Neural crest cell (in vitro differentiated cells): ENCODE data around the gene CSGALNACT2. TPM values are rescaled to one million over a fixed set of nuclear protein-coding genes. Genes with fewer than 3 reads are reported as not detected.
A peak's percentile ranks its signal among the peaks of the same experiment; 100 is the strongest.
"Not testable (repeated sequence)": the region's sequence is repeated elsewhere in the genome, so short reads cannot be mapped to it uniquely, and the experiment has no call there.

Experiments used
- DNase-seq: peaks from one replicate; pipeline ENCODE4 v3.0.0; 2021; ENCODE audit warnings: low read depth, mixed read lengths, low spot score
- H3K27ac Mint-ChIP-seq: one replicate; pipeline ENCODE4 v1.8.0; 2021; ENCODE audit warnings: mild to moderate bottlenecking, mixed read lengths; ENCODE audit not compliant: unreplicated experiment
- H3K27me3 Mint-ChIP-seq: 2 replicates; pipeline ENCODE4 v1.8.0; 2021; ENCODE audit warnings: low read depth, mild to moderate bottlenecking, mixed read lengths
- H3K36me3 Mint-ChIP-seq: 2 replicates; pipeline ENCODE4 v1.8.0; 2021; ENCODE audit warnings: low read depth, mild to moderate bottlenecking, mixed read lengths
- H3K4me1 Mint-ChIP-seq: 2 replicates; pipeline ENCODE4 v1.8.0; 2021; ENCODE audit warnings: mixed read lengths
- H3K4me3 Mint-ChIP-seq: one replicate; pipeline ENCODE4 v1.8.0; 2021; ENCODE audit warnings: mild to moderate bottlenecking, mixed read lengths
- H3K9me3 Mint-ChIP-seq: 2 replicates; pipeline ENCODE4 v1.8.0; 2021; ENCODE audit warnings: mixed read lengths
- CTCF ChIP-seq: fragments of 200-600 bp; sonication (generic); conservative IDR thresholded peaks from 2 replicates; pipeline ENCODE4 v1.5.0; 2021; ENCODE audit warnings: antibody characterized with exemption, mild to moderate bottlenecking
- total RNA-seq: library from RNA; stranded (reverse); gene quantifications from 2 replicates; pipeline ENCODE4 v1.2.1, GENCODE V29; 2021

Gene CSGALNACT2
- total RNA-seq, 1 donor from 2014 or later = 14.6 TPM

GRCh38 chr10:43136995-43137716 is 1.1 kb upstream of the CSGALNACT2 start:
- Mint-ChIP-seq H3K4me1 (peaks cover 36% of the 10 kb centered on the region), H3K27ac (peak overlapping the region; percentile 99), H3K9me3 (no peaks in the 10 kb centered on the region), H3K36me3 (no peaks in the 10 kb centered on the region), H3K27me3 (peaks cover 3% of the 10 kb centered on the region), H3K4me3 (peak overlapping the region; percentile 95)
- no peak for TF ChIP-seq CTCF
- no peak for DNase-seq

- Mint-ChIP-seq H3K9me3 (no peaks in the 10 kb centered on the region), H3K27me3 (peaks cover 3% of the 10 kb centered on the region), H3K4me1 (peaks cover 39% of the 10 kb centered on the region), H3K4me3 (peak overlapping the region; percentile 95), H3K36me3 (no peaks in the 10 kb centered on the region), H3K27ac (peak overlapping the region; percentile 99)
- peak; percentile 39 for DNase-seq
- no peak for TF ChIP-seq CTCF
These were observed 576 bp upstream of the CSGALNACT2 start for GRCh38 chr10:43137717-43138020.

- Mint-ChIP-seq H3K27me3 (peaks cover 3% of the 10 kb centered on the region), H3K9me3 (no peaks in the 10 kb centered on the region), H3K27ac (peak overlapping the region; percentile 46), H3K4me1 (peaks cover 39% of the 10 kb centered on the region), H3K4me3 (peak overlapping the region; percentile 96), H3K36me3 (no peaks in the 10 kb centered on the region)
- TF ChIP-seq CTCF = no peak
- no peak for DNase-seq
These were observed 554 bp downstream of the CSGALNACT2 start for GRCh38 chr10:43138757-43139241.

- Mint-ChIP-seq H3K4me3 (no peak overlapping the region), H3K27me3 (no peaks in the 10 kb centered on the region), H3K4me1 (peaks cover 28% of the 10 kb centered on the region), H3K9me3 (no peaks in the 10 kb centered on the region), H3K36me3 (peaks cover 5% of the 10 kb centered on the region), H3K27ac (no peak overlapping the region)
- TF ChIP-seq CTCF = no peak
- DNase-seq = no peak
These were observed 3.2 kb downstream of the CSGALNACT2 start for GRCh38 chr10:43141421-43141820.

- no peak for DNase-seq
- Mint-ChIP-seq H3K4me1 (peaks cover 7% of the 10 kb centered on the region), H3K27me3 (no peaks in the 10 kb centered on the region), H3K9me3 (peaks cover 3% of the 10 kb centered on the region), H3K4me3 (no peak overlapping the region), H3K36me3 (peaks cover 9% of the 10 kb centered on the region), H3K27ac (no peak overlapping the region)
- no peak for TF ChIP-seq CTCF
These were observed 7.1 kb downstream of the CSGALNACT2 start for GRCh38 chr10:43145311-43145710.

- not testable (repeated sequence) for DNase-seq, H3K4me1 Mint-ChIP-seq, H3K27me3 Mint-ChIP-seq, H3K9me3 Mint-ChIP-seq, H3K4me3 Mint-ChIP-seq, H3K27ac Mint-ChIP-seq
- H3K36me3 Mint-ChIP-seq = peaks cover 12% of the 10 kb centered on the region
These were observed 7.7 kb downstream of the CSGALNACT2 start for GRCh38 chr10:43145936-43146335.
